H1 (cell line): ENCODE data around the gene CCDC81. TPM values are rescaled to one million over a fixed set of nuclear protein-coding genes. Genes with fewer than 3 reads are reported as not detected.

Source experiments
- KDM4A ChIP-seq: IDR thresholded peaks from one replicate; pipeline ENCODE4 v1.7.1; 2012; ENCODE audit warnings: low read depth, mild to moderate bottlenecking, moderate library complexity, low read length, inconsistent platforms; ENCODE audit not compliant: severe bottlenecking
- MAFK ChIP-seq: IDR thresholded peaks from 2 replicates; pipeline ENCODE4 v1.6.1; 2012; ENCODE audit warnings: low read depth, mild to moderate bottlenecking, improper control_type of control experiment, low read length
- PHF8 ChIP-seq: fragments of 200-600 bp; sonication (generic); conservative IDR thresholded peaks from 2 replicates; pipeline ENCODE4 v1.7.1; 2012; ENCODE audit warnings: low read depth, mild to moderate bottlenecking, inconsistent platforms, low read length, moderate library complexity
- SRF ChIP-seq: IDR thresholded peaks from 2 replicates; pipeline ENCODE4 v1.6.1; 2011; ENCODE audit warnings: mild to moderate bottlenecking, low read depth, low read length, moderate library complexity
- polyA plus RNA-seq, 7 experiments: library from polyadenylated mRNA; depleted of rRNA in 3 of 7; stranded (reverse) in 5 of 7; unstranded in 2 of 7; fragments of >200 nt in 5 of 7; fragments of 200-250 nt in 2 of 7; gene quantifications; 1 replicate in 5 of 7; 2 replicates in 1 of 7; 4 replicates in 1 of 7; pipeline versions ENCODE4 v1.2.1 to v1.2.3, GENCODE V29; 2011 to 2013; ENCODE audit warnings: missing spikeins in 2 of 7, mixed read lengths in 2 of 7
- total RNA-seq: library from RNA; stranded (reverse); fragmentation: NEBNext Ultra II Directional; extraction: Animal tissue kit (Norgen Biotek cat#: 25700); gene quantifications from 2 replicates; pipeline ENCODE4 v1.2.1, GENCODE V29; 2021

Gene CCDC81
- total and polyA plus RNA-seq, 2 of the 8 experiments (the other 6 are each of a cell fraction or from before 2014, with no cell fraction given) = 0.30 to 0.58 TPM

DNA sequence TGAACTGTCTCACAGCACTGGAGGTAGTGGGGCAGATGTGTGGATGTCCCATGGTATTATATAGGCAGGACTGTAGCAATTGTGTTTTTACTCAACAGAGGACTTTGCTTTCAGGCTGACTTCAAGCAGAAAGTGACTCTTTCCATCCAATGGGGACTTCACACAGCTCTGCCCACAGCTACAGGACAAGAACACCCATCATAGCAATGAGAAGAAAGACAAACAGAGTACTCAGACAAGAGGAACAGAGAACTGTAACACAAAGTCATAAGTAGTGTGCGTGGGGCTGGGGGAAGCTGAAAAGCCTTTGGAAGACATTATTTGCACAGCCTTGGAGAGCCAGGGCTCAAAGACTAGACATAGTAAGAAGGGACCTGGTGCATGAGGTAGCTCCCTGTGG, 70.3 kb downstream of the CCDC81 start (continued):
- TF ChIP-seq PHF8 (no peak), SRF (no peak), MAFK (no peak), KDM4A (no peak)
- TF ChIP-seq, all 59 proteins: peak for 0
